IPS-15b (cell line): ENCODE measurements around the gene LGALS14.

Experiments used
- H3K27me3 ChIP-seq: one replicate; pipeline ENCODE4 v1.6.1; 2013; ENCODE audit warnings: low read length; ENCODE audit not compliant: control insufficient read depth, insufficient read depth
- H3K36me3 ChIP-seq: one replicate; pipeline ENCODE4 v1.6.1; 2013; ENCODE audit warnings: low read length; ENCODE audit not compliant: control insufficient read depth, insufficient read depth
- H3K4me1 ChIP-seq: one replicate; pipeline ENCODE4 v1.6.1; 2013; ENCODE audit warnings: mild to moderate bottlenecking, low read length; ENCODE audit not compliant: control insufficient read depth, insufficient read depth
- H3K4me3 ChIP-seq: one replicate; pipeline ENCODE4 v1.5.1; 2013; ENCODE audit warnings: low read depth, low read length
- H3K9ac ChIP-seq: one replicate; pipeline ENCODE4 v1.6.1; 2013; ENCODE audit warnings: low read depth, mild to moderate bottlenecking, low read length
- H3K9me3 ChIP-seq: one replicate; pipeline ENCODE4 v1.6.1; 2013; ENCODE audit warnings: mild to moderate bottlenecking, low read length; ENCODE audit not compliant: control insufficient read depth, insufficient read depth

Gene LGALS14

GRCh38 chr19:39752795-39753194, 48.5 kb downstream of the LGALS14 start:
- H3K36me3 ChIP-seq = no peaks in the 10 kb centered on the region
- H3K27me3 ChIP-seq = peaks cover 2% of the 10 kb centered on the region

GRCh38 chr19:39754544-39754943, 50.3 kb downstream of the LGALS14 start:
- Histone ChIP-seq H3K4me1 (no peaks in the 10 kb centered on the region), H3K27me3 (peaks cover 5% of the 10 kb centered on the region), H3K36me3 (no peaks in the 10 kb centered on the region), H3K4me3 (no peak overlapping the region), H3K9ac (no peak overlapping the region), H3K9me3 (no peaks in the 10 kb centered on the region)

More at GRCh38 chr19:39752795-39753194, 48.5 kb downstream of the LGALS14 start:
- no peaks in the 10 kb centered on the region for H3K9me3 ChIP-seq
- H3K9ac ChIP-seq = no peak overlapping the region
- H3K4me3 ChIP-seq = no peak overlapping the region
- H3K4me1 ChIP-seq = no peaks in the 10 kb centered on the region

- no peak overlapping the region for H3K4me3 ChIP-seq
- H3K36me3 ChIP-seq = no peaks in the 10 kb centered on the region
- peaks cover 5% of the 10 kb centered on the region for H3K27me3 ChIP-seq
- no peaks in the 10 kb centered on the region for H3K9me3 ChIP-seq
- H3K4me1 ChIP-seq = no peaks in the 10 kb centered on the region
- no peak overlapping the region for H3K9ac ChIP-seq
Measured at GRCh38 chr19:39754971-39755370, 50.7 kb downstream of the LGALS14 start.
